C4-2B (cell line): Measurements from ENCODE around the gene TECPR1.
A peak's percentile ranks its signal among the peaks of the same experiment; 100 is the strongest.

Source experiments
- CTCF ChIP-seq: fragments of 450-650 bp; conservative IDR thresholded peaks from 2 replicates; pipeline ENCODE4 v1.5.1; 2017; ENCODE audit warnings: mild to moderate bottlenecking
- ZFX ChIP-seq: fragments of 450-650 bp; IDR thresholded peaks from 2 replicates; pipeline ENCODE4 v1.6.1; 2017

- TF ChIP-seq CTCF (peak; percentile 99), ZFX (no peak)
These were observed 83.7 kb downstream of the TECPR1 start for GRCh38 chr7:98168181-98168903.
